ENCODE results near the gene KCNQ1OT1.

DNA sequence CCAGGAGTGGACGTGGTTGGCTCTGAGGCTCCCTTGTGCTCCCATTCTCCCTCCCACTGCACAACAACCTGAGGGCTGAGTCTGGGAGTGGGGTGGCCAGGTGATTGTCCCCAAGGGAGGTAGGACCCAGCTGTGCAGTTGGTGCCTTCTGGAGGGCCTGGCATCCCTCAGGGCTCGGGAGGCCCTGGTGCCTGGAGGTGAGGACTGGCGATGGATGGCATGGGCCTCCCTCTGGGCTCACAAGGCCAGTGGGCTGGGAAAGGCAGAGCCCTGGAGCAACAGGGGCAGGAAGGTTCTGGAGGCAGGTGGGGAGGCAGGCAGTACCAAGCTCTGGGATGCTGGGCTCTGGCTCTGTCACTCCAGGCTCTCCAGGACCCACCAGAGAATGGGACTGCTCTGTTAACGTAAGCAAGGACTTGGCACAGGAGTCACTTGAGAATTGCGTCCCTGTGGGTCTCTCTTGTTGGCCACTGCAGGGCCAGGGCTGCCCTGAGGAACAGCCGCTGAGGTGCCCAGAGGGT lies 114.2 kb downstream of the KCNQ1OT1 start:
- TF ChIP-seq, protein P1, sequence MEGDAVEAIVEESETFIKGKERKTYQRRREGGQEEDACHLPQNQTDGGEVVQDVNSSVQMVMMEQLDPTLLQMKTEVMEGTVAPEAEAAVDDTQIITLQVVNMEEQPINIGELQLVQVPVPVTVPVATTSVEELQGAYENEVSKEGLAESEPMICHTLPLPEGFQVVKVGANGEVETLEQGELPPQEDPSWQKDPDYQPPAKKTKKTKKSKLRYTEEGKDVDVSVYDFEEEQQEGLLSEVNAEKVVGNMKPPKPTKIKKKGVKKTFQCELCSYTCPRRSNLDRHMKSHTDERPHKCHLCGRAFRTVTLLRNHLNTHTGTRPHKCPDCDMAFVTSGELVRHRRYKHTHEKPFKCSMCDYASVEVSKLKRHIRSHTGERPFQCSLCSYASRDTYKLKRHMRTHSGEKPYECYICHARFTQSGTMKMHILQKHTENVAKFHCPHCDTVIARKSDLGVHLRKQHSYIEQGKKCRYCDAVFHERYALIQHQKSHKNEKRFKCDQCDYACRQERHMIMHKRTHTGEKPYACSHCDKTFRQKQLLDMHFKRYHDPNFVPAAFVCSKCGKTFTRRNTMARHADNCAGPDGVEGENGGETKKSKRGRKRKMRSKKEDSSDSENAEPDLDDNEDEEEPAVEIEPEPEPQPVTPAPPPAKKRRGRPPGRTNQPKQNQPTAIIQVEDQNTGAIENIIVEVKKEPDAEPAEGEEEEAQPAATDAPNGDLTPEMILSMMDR (IDR thresholded peaks at IDR 0.05), result no peak
- TF ChIP-seq POLR2A (IDR thresholded peaks at IDR 0.05), result no peak
